Endodermal cell (in vitro differentiated cells): ENCODE results near the gene ITPRIPL2. TPM values are rescaled to one million over a fixed set of nuclear protein-coding genes. Genes with fewer than 3 reads are reported as not detected.

Source experiments
- DNase-seq: peaks from one replicate; pipeline ENCODE4 v3.0.0-alpha.2; 2017
- H3K27ac ChIP-seq: 2 replicates; pipeline ENCODE4 v1.5.1; 2013; ENCODE audit warnings: mild to moderate bottlenecking, low read depth, low read length, moderate library complexity
- H3K27me3 ChIP-seq: 2 replicates; pipeline ENCODE4 v1.6.1; 2013; ENCODE audit warnings: mild to moderate bottlenecking, low read length, moderate library complexity; ENCODE audit not compliant: insufficient read depth, control insufficient read depth, poor library complexity, severe bottlenecking
- H3K36me3 ChIP-seq: 2 replicates; pipeline ENCODE4 v1.7.0; 2013; ENCODE audit warnings: mild to moderate bottlenecking, low read length, moderate library complexity; ENCODE audit not compliant: control insufficient read depth, insufficient read depth
- H3K4me1 ChIP-seq: one replicate; pipeline ENCODE4 v1.7.0; 2013; ENCODE audit warnings: low read length; ENCODE audit not compliant: control insufficient read depth, insufficient read depth
- H3K4me3 ChIP-seq: 2 replicates; pipeline ENCODE4 v1.5.1; 2013; ENCODE audit warnings: mild to moderate bottlenecking, low read length, moderate library complexity
- H3K9ac ChIP-seq: 2 replicates; pipeline ENCODE4 v1.6.1; 2013; ENCODE audit warnings: mild to moderate bottlenecking, low read length, moderate library complexity; ENCODE audit not compliant: poor library complexity, severe bottlenecking; ENCODE audit errors: extremely low read depth
- H3K9me3 ChIP-seq: 2 replicates; pipeline ENCODE4 v1.6.1; 2013; ENCODE audit warnings: mild to moderate bottlenecking, low read length, moderate library complexity; ENCODE audit not compliant: control insufficient read depth
- H3K27ac Mint-ChIP-seq: 2 replicates; pipeline ENCODE4 v1.8.0; 2020; ENCODE audit warnings: mixed read lengths
- H3K27me3 Mint-ChIP-seq: 2 replicates; pipeline ENCODE4 v1.8.0; 2021; ENCODE audit warnings: mild to moderate bottlenecking, mixed read lengths; ENCODE audit not compliant: insufficient read depth
- H3K36me3 Mint-ChIP-seq: 2 replicates; pipeline ENCODE4 v1.8.0; 2020; ENCODE audit warnings: low read depth, mixed read lengths
- H3K4me1 Mint-ChIP-seq: 2 replicates; pipeline ENCODE4 v1.8.0; 2020; ENCODE audit warnings: mixed read lengths
- H3K4me3 Mint-ChIP-seq: 2 replicates; pipeline ENCODE4 v1.8.0; 2020; ENCODE audit warnings: mild to moderate bottlenecking, moderate library complexity, mixed read lengths
- H3K9me3 Mint-ChIP-seq: 2 replicates; pipeline ENCODE4 v1.8.0; 2020; ENCODE audit warnings: mild to moderate bottlenecking, mixed read lengths
- CTCF ChIP-seq: fragments of 200-600 bp; sonication (generic); conservative IDR thresholded peaks from 2 replicates; pipeline ENCODE4 v1.5.0; 2021; ENCODE audit warnings: antibody characterized with exemption, mild to moderate bottlenecking
- WGBS, 2 experiments: methylation state at CpG; one replicate each; pipeline versions ENCODE4 v1.1.5 to v1.1.7; 2013; ENCODE audit warnings: missing lambda C conversion rate in 2 of 2, mixed read lengths in 1 of 2; ENCODE audit not compliant: insufficient coverage in 1 of 2, insufficient read length in 1 of 2; 5-methylcytosine and 5-hydroxymethylcytosine counted together
- total RNA-seq, 2 donors: library from RNA; stranded (reverse); fragmentation: NEBNext Ultra II Directional in 1 of 2; extraction: Animal tissue kit (Norgen Biotek cat#: 25700) in 1 of 2; gene quantifications; 2 replicates in 1 of 2; 3 replicates in 1 of 2; pipeline ENCODE4 v1.2.1, GENCODE V29; 2021

Gene ITPRIPL2
- total RNA-seq, 2 donors from 2014 or later, result 13.4 to 19.3 TPM

GRCh38 chr16:19162085-19162484 lies 48.3 kb downstream of the ITPRIPL2 start:
- DNase-seq, result no peak
- TF ChIP-seq CTCF, result no peak
- WGBS, 2 experiments, result 90 to 93% methylated on average over 2 to 4 of the region's 4 CpGs
- Mint-ChIP-seq H3K9me3 (peaks cover 6% of the 10 kb centered on the region), H3K27ac (no peak overlapping the region), H3K4me3 (no peak overlapping the region), H3K4me1 (peaks cover 11% of the 10 kb centered on the region), H3K36me3 (no peaks in the 10 kb centered on the region), H3K27me3 (peaks cover 21% of the 10 kb centered on the region)
- peaks cover 13% of the 10 kb centered on the region for H3K27me3 ChIP-seq
- H3K36me3 ChIP-seq, result no peaks in the 10 kb centered on the region
- no peak overlapping the region for H3K4me3 ChIP-seq
- no peak overlapping the region for H3K27ac ChIP-seq
- H3K9ac ChIP-seq, result no peak overlapping the region
- H3K9me3 ChIP-seq, result peaks cover 7% of the 10 kb centered on the region
- H3K4me1 ChIP-seq, result peaks cover 3% of the 10 kb centered on the region

GRCh38 chr16:19163215-19163614 lies 49.5 kb downstream of the ITPRIPL2 start:
- no peak for DNase-seq
- Histone ChIP-seq H3K27me3 (peaks cover 4% of the 10 kb centered on the region), H3K4me1 (peaks cover 3% of the 10 kb centered on the region), H3K36me3 (no peaks in the 10 kb centered on the region), H3K9ac (no peak overlapping the region), H3K4me3 (no peak overlapping the region), H3K9me3 (peaks cover 7% of the 10 kb centered on the region), H3K27ac (no peak overlapping the region)
- no peak overlapping the region for H3K27ac Mint-ChIP-seq
- H3K9me3 Mint-ChIP-seq, result peaks cover 6% of the 10 kb centered on the region
- H3K4me3 Mint-ChIP-seq, result no peak overlapping the region
- no peaks in the 10 kb centered on the region for H3K36me3 Mint-ChIP-seq
- TF ChIP-seq CTCF, result no peak
- peaks cover 11% of the 10 kb centered on the region for H3K27me3 Mint-ChIP-seq
- WGBS, 2 experiments, result 83 to 100% methylated on average over 1 of the region's 1 CpG
- peaks cover 11% of the 10 kb centered on the region for H3K4me1 Mint-ChIP-seq

GRCh38 chr16:19164285-19164684 lies 50.5 kb downstream of the ITPRIPL2 start:
- Mint-ChIP-seq H3K27ac (no peak overlapping the region), H3K27me3 (peaks cover 8% of the 10 kb centered on the region), H3K4me1 (peaks cover 11% of the 10 kb centered on the region), H3K36me3 (no peaks in the 10 kb centered on the region), H3K4me3 (no peak overlapping the region), H3K9me3 (peaks cover 6% of the 10 kb centered on the region)
- WGBS, 2 experiments, result 88 to 91% methylated on average over 3 to 4 of the region's 4 CpGs
- Histone ChIP-seq H3K9me3 (peaks cover 7% of the 10 kb centered on the region), H3K9ac (no peak overlapping the region), H3K27ac (no peak overlapping the region), H3K36me3 (no peaks in the 10 kb centered on the region), H3K27me3 (peaks cover 2% of the 10 kb centered on the region), H3K4me3 (no peak overlapping the region), H3K4me1 (peaks cover 3% of the 10 kb centered on the region)
- no peak for TF ChIP-seq CTCF
- DNase-seq, result no peak
